HG03025 (cell line): ENCODE results near the gene PDE7B.

Experiments
- ATAC-seq: cut with Tn5 transposase; IDR thresholded peaks from one replicate; pipeline ENCODE4 v1.9.1; 2021; ENCODE audit warnings: mild to moderate bottlenecking, moderate library complexity; ENCODE audit not compliant: unreplicated experiment, low FRiP score

The PDE7B gene

DNA sequence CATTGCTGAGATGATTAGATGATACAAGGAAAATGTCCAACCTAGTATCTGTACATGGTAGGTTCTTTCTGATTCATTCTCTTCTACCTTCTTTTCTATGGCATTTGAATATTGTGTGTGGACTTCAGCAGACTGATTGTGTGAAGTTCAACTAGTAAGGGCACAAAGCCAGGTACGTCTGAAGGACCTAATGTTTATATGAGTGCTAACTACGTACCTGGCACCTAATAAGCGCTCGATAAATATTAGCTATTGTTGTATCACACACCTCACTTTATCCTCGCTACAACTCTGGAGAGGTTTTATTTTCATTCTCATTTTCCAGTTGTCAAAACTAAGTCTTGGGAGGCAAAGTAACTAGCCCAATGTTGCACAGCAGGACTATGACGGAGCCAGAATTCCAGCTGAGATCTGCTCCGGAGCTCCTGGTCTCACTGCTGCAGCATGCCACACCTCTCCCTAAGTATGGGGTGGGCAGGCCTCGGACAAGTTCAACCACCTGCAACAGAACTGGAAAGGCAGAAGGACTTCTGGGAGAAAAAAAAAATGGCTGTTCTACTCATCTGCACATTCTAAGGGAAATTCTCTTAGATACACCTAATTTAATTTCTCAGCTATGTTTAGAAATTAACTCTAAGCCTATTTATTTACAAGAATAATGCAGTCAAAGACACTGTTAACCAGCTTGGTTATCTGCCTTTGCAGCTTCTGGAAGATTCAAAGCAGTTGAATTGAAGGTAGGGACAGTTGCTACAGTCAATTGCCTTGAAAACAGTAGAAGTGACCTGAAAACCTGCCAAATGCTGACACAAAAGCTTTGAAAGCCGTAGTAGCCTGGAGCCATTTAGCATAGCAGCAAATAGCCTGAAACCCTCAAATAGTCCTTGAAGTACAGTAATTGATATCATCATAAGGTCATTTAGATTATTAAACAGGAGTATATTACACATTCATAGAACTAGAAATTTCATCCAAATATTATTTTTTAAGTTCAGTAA lies 165.0 kb downstream of the PDE7B start:
- no peak for ATAC-seq

GRCh38 chr6:136020691-136021090 lies 169.2 kb downstream of the PDE7B start:
- no peak for ATAC-seq

- ATAC-seq, result no peak
Observed at GRCh38 chr6:136022224-136022874, 170.8 kb downstream of the PDE7B start.

DNA sequence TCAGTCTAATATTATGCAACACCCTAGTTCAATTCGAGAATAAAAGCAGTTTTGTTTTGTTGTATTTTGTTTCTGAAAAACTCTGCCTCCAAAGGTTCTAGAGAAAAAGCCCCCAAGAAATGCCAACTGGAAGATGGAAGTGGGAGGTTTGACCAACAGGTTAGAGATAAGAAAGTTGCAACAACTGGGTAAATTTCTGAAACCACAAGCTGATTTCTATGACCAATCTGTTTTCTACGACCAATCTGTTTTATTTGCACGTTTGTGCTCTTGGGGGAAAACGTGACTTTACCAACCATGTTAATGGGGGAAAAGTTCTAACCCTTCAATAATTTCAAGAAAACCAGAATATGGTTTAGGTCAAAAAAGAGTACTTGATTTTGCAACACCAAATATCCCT lies 173.2 kb downstream of the PDE7B start:
- ATAC-seq, result no peak

DNA sequence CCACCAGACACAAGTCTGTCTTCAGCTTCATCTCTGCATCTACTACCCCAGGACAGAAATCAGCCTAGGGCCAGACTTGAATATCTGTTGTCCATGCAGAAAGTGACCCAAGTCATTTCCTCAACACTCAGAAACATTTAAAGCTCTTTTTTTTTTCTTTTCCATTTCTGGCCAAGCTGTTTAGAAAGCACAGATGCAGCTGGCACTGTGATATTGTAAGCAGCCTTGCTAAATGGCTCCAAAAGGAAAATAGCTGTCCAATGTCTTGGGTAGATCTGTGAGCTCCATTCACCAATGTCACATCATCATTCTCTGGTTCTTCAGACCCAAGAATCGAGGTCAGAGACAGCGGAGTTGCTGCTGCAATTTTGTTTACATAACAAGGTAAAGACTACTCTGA lies 174.2 kb downstream of the PDE7B start:
- no peak for ATAC-seq

- no peak for ATAC-seq
Observed at GRCh38 chr6:136030131-136030530, 178.6 kb downstream of the PDE7B start.

GRCh38 chr6:136031982-136032381 lies 180.5 kb downstream of the PDE7B start:
- ATAC-seq, result no peak

DNA sequence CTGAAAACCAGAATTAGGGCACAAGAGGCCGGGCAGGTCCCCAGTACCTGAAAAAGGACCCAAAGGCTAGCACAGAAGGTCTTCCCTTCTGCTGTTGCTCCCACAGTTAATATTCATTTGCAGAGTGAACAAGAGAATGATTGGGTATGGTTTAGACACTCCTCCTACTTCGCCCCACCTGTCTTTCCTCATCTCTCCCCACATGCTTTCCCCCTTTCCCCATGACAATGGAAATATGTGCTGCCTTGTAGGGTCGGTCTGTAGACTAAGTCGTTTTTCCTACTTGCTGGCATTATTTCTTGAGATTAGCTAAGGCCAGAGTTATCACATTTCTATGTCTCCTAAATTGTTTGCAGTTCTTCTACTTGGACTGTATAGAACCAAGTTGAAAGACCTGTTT lies 181.9 kb downstream of the PDE7B start:
- no peak for ATAC-seq

GRCh38 chr6:136034422-136034821 lies 182.9 kb downstream of the PDE7B start:
- no peak for ATAC-seq

GRCh38 chr6:136035378-136036070 lies 184.0 kb downstream of the PDE7B start:
- no peak for ATAC-seq

GRCh38 chr6:136036071-136036380 lies 184.5 kb downstream of the PDE7B start:
- no peak for ATAC-seq

- ATAC-seq, result no peak
Observed at GRCh38 chr6:136036601-136037000, 185.1 kb downstream of the PDE7B start.

DNA sequence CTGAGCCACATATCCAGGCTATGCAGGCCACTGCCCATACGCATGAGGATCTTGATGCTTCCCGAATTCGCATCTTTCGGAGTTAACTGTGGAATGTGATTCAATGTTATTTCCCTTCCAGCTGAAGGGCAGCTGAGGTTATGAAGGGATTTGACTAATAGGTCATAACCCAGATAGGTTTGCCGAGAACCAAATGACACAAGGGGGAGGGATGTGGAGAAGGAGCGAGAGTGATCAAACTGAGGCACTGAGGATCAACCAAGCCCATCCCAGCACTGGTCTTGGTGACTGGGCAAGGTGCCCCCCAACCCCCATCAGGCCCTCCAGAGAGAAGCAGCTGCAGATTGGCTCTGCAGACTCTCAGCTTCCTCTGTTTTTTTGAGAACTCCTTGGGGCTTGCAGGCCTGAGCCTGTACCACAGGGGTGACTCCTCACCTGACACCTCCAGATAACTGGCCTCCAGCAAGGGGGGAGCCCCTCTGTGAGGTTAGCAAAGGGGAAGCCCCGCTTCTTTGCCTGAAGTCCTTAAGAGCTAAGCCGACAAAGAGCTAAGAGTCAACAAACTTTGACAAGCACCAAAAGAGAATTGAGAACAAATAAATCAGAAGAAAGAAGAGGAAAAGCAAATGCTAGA lies 185.9 kb downstream of the PDE7B start:
- ATAC-seq, result no peak

GRCh38 chr6:136037876-136038460 lies 186.5 kb downstream of the PDE7B start:
- no peak for ATAC-seq

- no peak for ATAC-seq
Observed at GRCh38 chr6:136038531-136038930, 187.0 kb downstream of the PDE7B start.

- no peak for ATAC-seq
Observed at GRCh38 chr6:136039185-136039584, 187.7 kb downstream of the PDE7B start.

DNA sequence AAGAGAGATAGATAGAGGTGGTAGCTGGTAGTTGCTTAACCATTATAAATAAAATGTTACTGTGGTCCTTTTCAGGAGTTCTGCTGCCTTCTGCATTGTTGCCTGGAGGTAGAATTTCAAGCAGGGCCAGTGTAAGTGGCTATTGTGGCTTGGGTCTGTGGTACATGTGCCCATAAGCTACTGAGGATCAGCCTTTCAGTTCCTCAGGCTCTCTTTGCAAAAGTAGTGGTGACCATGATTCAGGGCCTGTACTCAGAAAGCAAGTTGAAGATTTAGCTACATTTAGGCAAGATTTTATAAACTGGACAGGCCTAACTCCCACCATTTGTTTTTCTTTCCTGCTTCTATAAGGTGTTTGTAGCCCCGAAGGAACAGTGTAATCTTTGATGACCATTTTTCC lies 199.0 kb downstream of the PDE7B start:
- ATAC-seq, result no peak

- no peak for ATAC-seq
Observed at GRCh38 chr6:136051140-136051775, 199.8 kb downstream of the PDE7B start.

GRCh38 chr6:136052031-136052430 lies 200.5 kb downstream of the PDE7B start:
- no peak for ATAC-seq

DNA sequence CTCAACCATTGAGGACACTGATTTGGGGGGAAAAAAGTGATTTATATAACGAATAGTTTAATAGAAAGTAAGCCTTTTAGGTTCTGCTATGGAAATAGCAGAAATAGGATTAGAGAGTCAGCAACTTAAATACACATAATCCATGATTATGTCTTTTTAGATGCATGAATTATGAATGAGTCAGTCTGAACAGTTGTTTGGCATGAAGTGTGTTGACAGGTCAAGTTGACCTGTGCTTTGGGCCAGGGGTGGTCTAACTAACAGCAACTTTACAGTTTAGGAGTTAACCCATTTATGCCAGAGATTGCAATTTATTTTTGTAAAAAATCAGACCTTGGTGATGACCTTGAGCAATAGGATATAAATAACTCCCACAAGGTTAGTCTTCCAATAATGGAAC lies 207.4 kb downstream of the PDE7B start:
- ATAC-seq, result no peak
